Measurements from ENCODE around the gene NDUFA8. TPM values are rescaled to one million over a fixed set of nuclear protein-coding genes. Genes with fewer than 3 reads are reported as not detected.

Gene NDUFA8
- total RNA-seq, 2 experiments from 2014 or later = 33.7 to 35.9 TPM

DNA sequence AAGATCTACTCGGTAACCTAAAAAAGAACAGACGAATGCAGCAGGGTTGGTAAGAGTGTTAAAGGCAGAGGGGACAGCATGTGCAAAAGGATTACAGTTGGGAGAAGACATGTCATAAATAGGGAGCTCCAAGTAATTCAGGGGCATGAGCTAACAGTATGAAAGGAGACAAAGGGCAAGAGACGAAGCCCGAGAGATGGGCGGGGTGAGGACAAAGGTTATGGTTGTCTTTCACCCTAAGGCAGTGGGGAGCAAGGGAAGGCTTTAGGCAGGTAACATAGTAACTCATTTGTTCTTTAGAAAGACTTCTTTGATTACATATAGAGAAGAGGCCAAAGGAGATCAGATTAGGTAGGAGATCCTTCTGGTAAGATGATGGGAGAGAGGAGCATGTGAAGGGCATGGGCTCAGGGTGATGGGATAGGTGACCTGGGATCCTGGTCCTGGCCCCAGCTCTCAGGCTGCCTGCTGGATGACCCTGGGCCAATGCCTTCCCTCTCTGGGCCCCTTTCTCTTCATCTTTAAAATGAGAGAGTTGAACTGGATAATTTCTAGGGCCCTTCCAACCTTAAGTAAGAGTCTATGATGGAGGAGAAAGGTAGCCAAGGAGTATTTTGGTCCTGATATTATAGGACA, 19.6 kb upstream of the NDUFA8 start:
- Mint-ChIP-seq H3K36me3 (ENCODE audit: low read depth) (no peaks in the 10 kb centered on the region), H3K9me3 (no peaks in the 10 kb centered on the region), H3K4me1 (no peaks in the 10 kb centered on the region), H3K4me3 (no peak overlapping the region), H3K27ac (no peak overlapping the region), H3K27me3 (peaks cover 7% of the 10 kb centered on the region)
- no peak for DNase-seq
- ChIA-PET CTCF (no interaction called here), POLR2A (no interaction called here)

- H3K36me3 Mint-ChIP-seq (ENCODE audit: low read depth) = no peaks in the 10 kb centered on the region
- no peak overlapping the region for H3K27ac Mint-ChIP-seq
- no peak for DNase-seq
- POLR2A ChIA-PET = no interaction called here
- peaks cover 10% of the 10 kb centered on the region for H3K27me3 Mint-ChIP-seq
- CTCF ChIA-PET = no interaction called here
- no peaks in the 10 kb centered on the region for H3K4me1 Mint-ChIP-seq
- H3K4me3 Mint-ChIP-seq = no peak overlapping the region
- H3K9me3 Mint-ChIP-seq = no peaks in the 10 kb centered on the region
These were observed 17.3 kb upstream of the NDUFA8 start for GRCh38 chr9:122176916-122177315.

DNA sequence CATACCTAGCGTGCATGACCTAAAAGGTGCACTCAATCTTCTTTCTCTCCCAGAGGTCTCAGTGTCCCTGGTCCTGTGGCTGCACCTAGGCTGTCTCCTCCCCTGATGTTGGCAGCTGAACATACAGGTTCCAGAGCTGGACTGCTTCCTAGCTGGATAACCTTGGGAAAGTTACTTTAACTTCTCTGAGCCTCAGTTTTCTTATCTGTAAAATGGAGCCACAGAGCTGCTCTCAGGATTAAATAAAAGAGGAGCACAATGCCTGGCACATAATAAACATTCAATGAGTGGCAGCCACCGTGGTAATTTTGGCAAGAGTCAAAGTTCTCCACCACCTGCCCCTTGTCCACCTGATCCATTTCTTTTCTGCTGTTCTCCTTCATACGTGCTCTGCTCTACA, 14.1 kb upstream of the NDUFA8 start:
- Mint-ChIP-seq H3K27me3 (peaks cover 9% of the 10 kb centered on the region), H3K27ac (no peak overlapping the region), H3K9me3 (no peaks in the 10 kb centered on the region), H3K36me3 (ENCODE audit: low read depth) (no peaks in the 10 kb centered on the region), H3K4me1 (no peaks in the 10 kb centered on the region), H3K4me3 (no peak overlapping the region)
- DNase-seq = no peak
- POLR2A ChIA-PET = no interaction called here
- CTCF ChIA-PET = no interaction called here

- ChIA-PET CTCF (interaction anchor here (0.6 to 1.3 kb wide), 2 partner anchors 13 to 22 kb away, joined by 3 to 4 read pairs; partner anchors contain the start of genes MORN5 and NDUFA8), POLR2A (no interaction called here)
- DNase-seq = no peak
- Mint-ChIP-seq H3K4me1 (no peaks in the 10 kb centered on the region), H3K4me3 (no peak overlapping the region), H3K9me3 (no peaks in the 10 kb centered on the region), H3K27me3 (peaks cover 11% of the 10 kb centered on the region), H3K27ac (no peak overlapping the region), H3K36me3 (ENCODE audit: low read depth) (no peaks in the 10 kb centered on the region)
These were observed 12.6 kb upstream of the NDUFA8 start for GRCh38 chr9:122172131-122172530.

DNA sequence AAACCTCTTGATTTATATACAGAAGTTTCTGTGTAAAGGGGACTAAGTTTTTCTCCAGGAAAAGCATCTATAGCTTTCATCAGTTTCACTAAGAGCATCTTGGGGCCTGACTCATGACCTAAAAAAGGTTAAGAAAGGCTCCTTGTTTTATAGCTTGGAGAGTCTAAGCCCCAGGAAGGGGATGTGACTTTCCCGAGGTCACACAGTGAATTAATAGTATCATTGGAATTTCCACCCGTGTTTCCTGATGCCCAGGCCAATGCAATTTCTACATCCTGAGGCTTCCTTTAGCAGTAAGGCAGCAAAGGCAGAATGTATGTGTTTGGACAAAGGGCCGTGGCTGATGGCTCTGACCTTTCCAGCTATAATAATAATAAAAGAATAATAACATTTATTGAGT, 8.8 kb upstream of the NDUFA8 start:
- H3K9me3 Mint-ChIP-seq = no peaks in the 10 kb centered on the region
- H3K36me3 Mint-ChIP-seq (ENCODE audit: low read depth) = no peaks in the 10 kb centered on the region
- peaks cover 28% of the 10 kb centered on the region for H3K27me3 Mint-ChIP-seq
- POLR2A ChIA-PET = no interaction called here
- no peak for DNase-seq
- H3K4me1 Mint-ChIP-seq = no peaks in the 10 kb centered on the region
- CTCF ChIA-PET = interaction anchor here (0.6 kb wide), 1 partner anchor 157 kb away, joined by 3 read pairs; no protein-coding TSS in a partner anchor
- H3K4me3 Mint-ChIP-seq = no peak overlapping the region
- H3K27ac Mint-ChIP-seq = no peak overlapping the region

DNA sequence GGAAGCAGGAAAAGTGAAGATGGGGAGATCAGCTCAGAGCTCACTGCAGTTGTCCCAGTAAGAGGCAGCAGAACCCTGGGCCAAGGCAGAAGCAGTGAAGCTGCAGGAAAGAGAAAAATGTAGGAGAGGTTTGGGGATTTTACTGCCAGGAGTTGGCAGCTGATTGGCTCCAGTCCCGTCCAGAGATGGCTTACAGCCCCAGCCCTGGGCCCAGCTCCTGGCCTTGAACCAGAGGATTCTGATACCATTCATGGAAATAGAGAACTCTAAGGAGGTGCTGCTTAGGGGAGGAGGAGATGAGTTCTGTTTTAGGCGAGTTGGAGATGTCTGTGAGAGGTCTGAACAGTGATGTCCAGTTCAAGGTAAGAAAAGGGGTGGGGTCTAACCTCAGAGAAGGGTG, 4.7 kb upstream of the NDUFA8 start:
- no peak for DNase-seq
- no peaks in the 10 kb centered on the region for H3K36me3 Mint-ChIP-seq (ENCODE audit: low read depth)
- H3K27ac Mint-ChIP-seq = no peak overlapping the region
- peaks cover 11% of the 10 kb centered on the region for H3K4me1 Mint-ChIP-seq
- POLR2A ChIA-PET = no interaction called here
- peaks cover 36% of the 10 kb centered on the region for H3K27me3 Mint-ChIP-seq
- CTCF ChIA-PET = no interaction called here
- no peak overlapping the region for H3K4me3 Mint-ChIP-seq
- peaks cover 6% of the 10 kb centered on the region for H3K9me3 Mint-ChIP-seq

- H3K27me3 Mint-ChIP-seq = peaks cover 31% of the 10 kb centered on the region
- no peak for DNase-seq
- H3K4me3 Mint-ChIP-seq = no peak overlapping the region
- H3K36me3 Mint-ChIP-seq (ENCODE audit: low read depth) = peaks cover 3% of the 10 kb centered on the region
- no peak overlapping the region for H3K27ac Mint-ChIP-seq
- ChIA-PET POLR2A (no interaction called here), CTCF (no interaction called here)
- H3K4me1 Mint-ChIP-seq = peaks cover 22% of the 10 kb centered on the region
- H3K9me3 Mint-ChIP-seq = peaks cover 6% of the 10 kb centered on the region
These were observed 2.8 kb upstream of the NDUFA8 start for GRCh38 chr9:122162415-122162814.

DNA sequence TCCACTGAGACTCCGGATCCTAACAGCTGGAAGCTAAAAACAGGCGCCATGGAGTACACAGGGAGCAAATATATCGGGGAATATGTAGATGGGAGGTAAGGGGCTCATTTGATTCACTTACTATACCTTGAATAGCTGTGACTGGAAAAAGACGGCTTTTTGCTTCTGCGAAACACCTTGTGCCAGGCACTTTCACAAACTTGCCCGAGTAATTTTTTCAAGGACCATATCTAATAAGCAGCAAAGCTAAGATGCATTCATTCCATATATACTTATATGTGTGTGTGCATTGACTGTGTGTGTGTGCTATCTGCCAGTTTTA, 307 bp upstream of the NDUFA8 start:
- CTCF ChIA-PET = interaction anchor here (0.6 to 1.0 kb wide), 3 partner anchors 13 to 708 kb away, joined by 3 to 4 read pairs (median 3); no protein-coding TSS in a partner anchor
- peak overlapping the region; percentile 88 for H3K4me3 Mint-ChIP-seq
- H3K27me3 Mint-ChIP-seq = peaks cover 24% of the 10 kb centered on the region
- H3K36me3 Mint-ChIP-seq (ENCODE audit: low read depth) = peaks cover 3% of the 10 kb centered on the region
- H3K27ac Mint-ChIP-seq = peak overlapping the region; percentile 88
- H3K9me3 Mint-ChIP-seq = peaks cover 6% of the 10 kb centered on the region
- POLR2A ChIA-PET = no interaction called here
- no peak for DNase-seq
- peaks cover 35% of the 10 kb centered on the region for H3K4me1 Mint-ChIP-seq

DNA sequence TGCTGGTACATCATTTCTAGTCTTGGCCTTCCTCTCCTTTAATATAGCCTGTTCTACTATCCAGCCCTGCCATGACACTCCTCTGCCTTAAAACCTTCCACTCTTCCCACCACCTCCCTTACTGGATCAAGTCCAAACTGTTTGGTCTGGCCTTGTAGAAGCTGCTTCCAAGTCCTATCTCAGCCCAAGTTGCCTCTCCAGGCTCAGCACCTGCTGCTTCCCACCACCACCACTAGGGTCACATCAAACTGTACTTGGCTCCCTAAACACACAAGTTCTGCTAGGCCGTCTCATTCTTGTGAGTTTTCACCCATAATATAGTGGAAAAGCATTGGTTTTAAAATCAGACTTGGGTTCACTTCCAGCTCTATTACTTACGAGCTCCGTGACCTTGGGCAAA, 1.4 kb downstream of the NDUFA8 start:
- CTCF ChIA-PET = interaction anchor here (0.6 kb wide), 1 partner anchor 408 kb away, joined by 3 read pairs; no protein-coding TSS in a partner anchor
- no peak overlapping the region for H3K27ac Mint-ChIP-seq
- peak; percentile 42 for DNase-seq

DNA sequence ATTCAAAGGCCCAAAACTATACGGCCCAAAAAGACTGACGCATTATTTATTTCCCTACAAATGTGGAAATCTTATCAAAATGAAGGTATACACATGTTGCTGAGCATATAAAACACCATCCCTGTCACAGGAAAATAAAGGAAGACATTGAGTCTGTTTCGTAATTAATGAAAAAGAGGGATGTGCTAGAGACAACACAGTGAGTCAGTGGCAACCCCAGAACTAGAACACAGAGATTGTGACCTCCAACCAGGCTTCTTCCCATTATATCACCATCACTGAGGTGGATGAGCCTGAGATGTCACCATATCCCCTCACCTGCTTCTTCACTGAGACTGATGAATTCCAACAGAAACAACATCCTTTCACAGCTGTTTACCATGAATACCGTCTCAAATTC, 3.8 kb downstream of the NDUFA8 start:
- CTCF ChIA-PET = interaction anchor here (1.3 kb wide), 1 partner anchor 11 kb away, joined by 3 read pairs; no protein-coding TSS in a partner anchor
- Mint-ChIP-seq H3K9me3 (no peaks in the 10 kb centered on the region), H3K27me3 (peaks cover 5% of the 10 kb centered on the region), H3K4me3 (no peak overlapping the region), H3K27ac (no peak overlapping the region), H3K36me3 (ENCODE audit: low read depth) (peaks cover 3% of the 10 kb centered on the region), H3K4me1 (peaks cover 35% of the 10 kb centered on the region)
- POLR2A ChIA-PET = no interaction called here
- DNase-seq = no peak

More for the DNA sequence above, 1.4 kb downstream of the NDUFA8 start:
- H3K4me3 Mint-ChIP-seq = peak overlapping the region; percentile 11
- H3K4me1 Mint-ChIP-seq = peaks cover 35% of the 10 kb centered on the region
- peaks cover 15% of the 10 kb centered on the region for H3K27me3 Mint-ChIP-seq
- H3K36me3 Mint-ChIP-seq (ENCODE audit: low read depth) = peaks cover 3% of the 10 kb centered on the region
- peaks cover 6% of the 10 kb centered on the region for H3K9me3 Mint-ChIP-seq
- POLR2A ChIA-PET = no interaction called here

DNA sequence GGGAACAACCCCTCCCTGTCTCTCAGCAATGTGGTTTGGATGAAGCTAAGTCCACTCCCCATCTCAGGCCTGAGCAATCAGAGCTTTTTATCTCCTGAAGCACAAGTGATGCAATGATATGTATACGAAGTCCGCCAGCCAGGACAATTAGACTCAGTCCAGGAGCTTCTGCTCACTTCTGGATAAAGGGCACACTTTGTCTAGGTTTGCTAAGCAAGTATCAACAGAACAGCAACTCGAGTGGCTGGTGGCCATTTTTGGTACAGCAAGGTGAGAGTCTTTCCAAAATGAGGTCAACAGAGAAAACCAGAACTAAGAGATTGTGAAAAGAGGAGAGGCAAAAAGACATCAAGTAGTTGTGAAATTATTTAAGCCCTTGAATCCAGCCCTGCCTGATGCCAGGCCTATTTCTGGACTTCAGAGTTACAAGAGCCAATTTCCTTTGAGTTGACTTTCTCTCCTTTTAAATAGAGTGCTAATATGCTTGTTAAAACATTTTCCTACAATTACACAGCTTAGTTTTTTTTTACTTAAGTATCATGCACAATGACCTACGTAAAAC, 8.2 kb downstream of the NDUFA8 start:
- Mint-ChIP-seq H3K4me1 (peaks cover 4% of the 10 kb centered on the region), H3K4me3 (no peak overlapping the region), H3K9me3 (no peaks in the 10 kb centered on the region), H3K36me3 (ENCODE audit: low read depth) (peaks cover 8% of the 10 kb centered on the region), H3K27me3 (no peaks in the 10 kb centered on the region), H3K27ac (no peak overlapping the region)
- no peak for DNase-seq
- CTCF ChIA-PET = interaction anchor here (1.0 kb wide), 1 partner anchor 25 kb away, joined by 3 read pairs; no protein-coding TSS in a partner anchor
- POLR2A ChIA-PET = no interaction called here

GRCh38 chr9:122145592-122145863, 14.1 kb downstream of the NDUFA8 start:
- ChIA-PET POLR2A (no interaction called here), CTCF (interaction anchor here (1.1 to 1.4 kb wide), 3 partner anchors 12 to 32 kb away, joined by 3 to 4 read pairs (median 3); partner anchors contain the start of genes MORN5 and NDUFA8)
- no peaks in the 10 kb centered on the region for H3K4me1 Mint-ChIP-seq
- H3K36me3 Mint-ChIP-seq (ENCODE audit: low read depth) = peaks cover 20% of the 10 kb centered on the region
- H3K27ac Mint-ChIP-seq = no peak overlapping the region
- H3K27me3 Mint-ChIP-seq = no peaks in the 10 kb centered on the region
- no peaks in the 10 kb centered on the region for H3K9me3 Mint-ChIP-seq
- no peak overlapping the region for H3K4me3 Mint-ChIP-seq
- no peak for DNase-seq

GRCh38 chr9:122144836-122145591, 14.6 kb downstream of the NDUFA8 start:
- no peak overlapping the region for H3K27ac Mint-ChIP-seq
- no peaks in the 10 kb centered on the region for H3K9me3 Mint-ChIP-seq
- H3K36me3 Mint-ChIP-seq (ENCODE audit: low read depth) = peaks cover 20% of the 10 kb centered on the region
- H3K27me3 Mint-ChIP-seq = no peaks in the 10 kb centered on the region
- no peaks in the 10 kb centered on the region for H3K4me1 Mint-ChIP-seq
- CTCF ChIA-PET = interaction anchor here (1.0 to 1.4 kb wide), 3 partner anchors 11 to 46 kb away, joined by 3 read pairs; no protein-coding TSS in a partner anchor
- no peak overlapping the region for H3K4me3 Mint-ChIP-seq
- POLR2A ChIA-PET = no interaction called here
- DNase-seq = no peak
